IMR-90 (cell line): ENCODE data around the gene NTPCR. TPM values are rescaled to one million over a fixed set of nuclear protein-coding genes. Genes with fewer than 3 reads are reported as not detected.

Experiments
- ATAC-seq: fragments of 200-7000 bp; cut with Tn5 transposase; 2 replicates; pipeline ENCODE4 v1.9.1; 2020; ENCODE audit warnings: low read depth, mild to moderate bottlenecking, moderate library complexity
- BruUV-seq: library from RNA; stranded (reverse); fragments of 400-500 nt; replicated peaks from 2 replicates; lab custom pipeline; 2021; lab: Mats Ljungman, UMichigan
- CTCF ChIA-PET: fragments of 300-600 bp; formaldehyde crosslinking; extraction: SDS; loops from one replicate; lab custom pipeline; 2021; ENCODE audit warnings: antibody characterized with exemption; lab: Yijun Ruan, JAX
- POLR2A ChIA-PET: fragments of 300-600 bp; sonication (Branson Sonifier 250); formaldehyde crosslinking; loops from one replicate; lab custom pipeline; 2022; ENCODE audit warnings: antibody characterized with exemption; ENCODE audit not compliant: unreplicated experiment; lab: Charles Lee
- DNase-seq: peaks from one replicate; pipeline ENCODE4 v3.0.0; 2013
- H2AFZ ChIP-seq: replicated peaks from 2 replicates; pipeline ENCODE3; 2013; ENCODE audit warnings: low read length, mild to moderate bottlenecking; ENCODE audit not compliant: poor library complexity
- H2AK5ac ChIP-seq: 2 replicates; pipeline ENCODE4 v1.6.1; 2013; ENCODE audit warnings: low read depth, low read length, inconsistent platforms
- H2AK9ac ChIP-seq: replicated peaks from 2 replicates; pipeline ENCODE3; 2013; ENCODE audit warnings: mild to moderate bottlenecking, low read depth, low read length, moderate library complexity; ENCODE audit not compliant: poor library complexity
- H2BK120ac ChIP-seq: 2 replicates; pipeline ENCODE4 v1.6.1; 2013; ENCODE audit warnings: low read depth, low read length, inconsistent platforms
- H2BK15ac ChIP-seq: 3 replicates; pipeline ENCODE4 v1.6.1; 2013; ENCODE audit warnings: low read depth, low read length, inconsistent platforms
- H2BK20ac ChIP-seq: 2 replicates; pipeline ENCODE4 v1.6.1; 2013; ENCODE audit warnings: low read depth, mild to moderate bottlenecking, inconsistent platforms, low read length, moderate library complexity
- H2BK5ac ChIP-seq: 2 replicates; pipeline ENCODE4 v1.6.1; 2013; ENCODE audit warnings: mild to moderate bottlenecking, low read depth, low read length, inconsistent platforms; ENCODE audit not compliant: poor library complexity, severe bottlenecking
- H3K14ac ChIP-seq: replicated peaks from 2 replicates; pipeline ENCODE4 v1.6.1; 2013; ENCODE audit warnings: low read depth, low read length, inconsistent platforms
- H3K18ac ChIP-seq: 2 replicates; pipeline ENCODE4 v1.6.1; 2013; ENCODE audit warnings: low read depth, low read length, control low read depth
- H3K23ac ChIP-seq: 2 replicates; pipeline ENCODE4 v1.6.1; 2013; ENCODE audit warnings: low read depth, low read length, inconsistent platforms
- H3K27ac ChIP-seq: 2 replicates; pipeline ENCODE4 v1.5.1; 2013; ENCODE audit warnings: mild to moderate bottlenecking, control low read depth, low read length; ENCODE audit not compliant: insufficient read depth
- H3K27me3 ChIP-seq: 2 replicates; pipeline ENCODE4 v1.6.1; 2013; ENCODE audit warnings: low read length; ENCODE audit not compliant: control insufficient read depth, insufficient read depth
- H3K36me3 ChIP-seq: 2 replicates; pipeline ENCODE4 v1.6.1; 2013; ENCODE audit warnings: low read length, mixed read lengths; ENCODE audit not compliant: control insufficient read depth, insufficient read depth
- H3K4ac ChIP-seq: 2 replicates; pipeline ENCODE4 v1.6.1; 2013; ENCODE audit warnings: low read depth, low read length, inconsistent platforms
- H3K4me1 ChIP-seq: 2 replicates; pipeline ENCODE4 v1.6.1; 2013; ENCODE audit warnings: low read length, mixed read lengths; ENCODE audit not compliant: control insufficient read depth, insufficient read depth
- H3K4me2 ChIP-seq: 2 replicates; pipeline ENCODE4 v1.6.1; 2013; ENCODE audit warnings: low read depth, mild to moderate bottlenecking, control low read depth, low read length, moderate library complexity
- H3K4me3 ChIP-seq: 2 replicates; pipeline ENCODE4 v1.5.1; 2013; ENCODE audit warnings: low read depth, mild to moderate bottlenecking, control low read depth, low read length, moderate library complexity; ENCODE audit not compliant: insufficient read depth
- H3K56ac ChIP-seq: 2 replicates; pipeline ENCODE4 v1.6.1; 2013; ENCODE audit warnings: low read length, inconsistent platforms; ENCODE audit not compliant: insufficient read depth; ENCODE audit errors: extremely low read depth
- H3K79me1 ChIP-seq, 2 experiments: 2 replicates each; pipeline ENCODE4 v1.6.1; 2013; ENCODE audit warnings: low read length in 2 of 2, inconsistent platforms in 1 of 2, low read depth in 1 of 2
- H3K9ac ChIP-seq: 2 replicates; pipeline ENCODE4 v1.6.1; 2013; ENCODE audit warnings: low read depth, low read length, control low read depth
- H3K9me1 ChIP-seq: 2 replicates; pipeline ENCODE4 v1.6.1; 2013; ENCODE audit warnings: low read length, inconsistent platforms; ENCODE audit not compliant: insufficient read depth
- H3K9me3 ChIP-seq: 2 replicates; pipeline ENCODE4 v1.6.1; 2013; ENCODE audit warnings: low read length; ENCODE audit not compliant: control insufficient read depth, insufficient read depth
- H4K20me1 ChIP-seq: 2 replicates; pipeline ENCODE4 v1.6.1; 2013; ENCODE audit warnings: low read length, inconsistent platforms; ENCODE audit not compliant: insufficient read depth
- H4K5ac ChIP-seq: 2 replicates; pipeline ENCODE4 v1.6.1; 2013; ENCODE audit warnings: mild to moderate bottlenecking, low read depth, low read length, control low read depth
- H4K8ac ChIP-seq, 2 experiments: 2 replicates each; pipeline ENCODE4 v1.6.1; 2013; ENCODE audit warnings: low read depth in 2 of 2, low read length in 2 of 2, control low read depth in 1 of 2, inconsistent platforms in 1 of 2
- H4K91ac ChIP-seq: 2 replicates; pipeline ENCODE4 v1.6.1; 2013; ENCODE audit warnings: low read depth, low read length, inconsistent platforms; ENCODE audit not compliant: insufficient read depth
- BHLHE40 ChIP-seq: fragments of 150-350 bp; IDR thresholded peaks from 2 replicates; pipeline ENCODE4 v1.6.1; 2016; ENCODE audit warnings: mild to moderate bottlenecking, low read depth, low read length
- CEBPB ChIP-seq: IDR thresholded peaks from 2 replicates; pipeline ENCODE4 v1.6.1; 2012; ENCODE audit warnings: low read depth, low read length, improper control_type of control experiment
- CHD1 ChIP-seq: IDR thresholded peaks from 2 replicates; pipeline ENCODE4 v1.6.1; 2012; ENCODE audit warnings: low read depth, low read length, improper control_type of control experiment
- CTCF ChIP-seq: conservative IDR thresholded peaks from 2 replicates; pipeline ENCODE4 v1.5.1; 2012; ENCODE audit warnings: mild to moderate bottlenecking, low read depth, low read length, improper control_type of control experiment
- FOS ChIP-seq: fragments of 150-350 bp; IDR thresholded peaks from 2 replicates; pipeline ENCODE4 v1.6.1; 2016; ENCODE audit warnings: low read depth, low read length
- MAFK ChIP-seq: IDR thresholded peaks from 2 replicates; pipeline ENCODE4 v1.6.1; 2012; ENCODE audit warnings: low read depth, low read length, improper control_type of control experiment
- MAZ ChIP-seq: IDR thresholded peaks from 2 replicates; pipeline ENCODE4 v1.6.1; 2012; ENCODE audit warnings: low read depth, mild to moderate bottlenecking, low read length, improper control_type of control experiment, moderate library complexity, borderline replicate concordance
- MXI1 ChIP-seq: IDR thresholded peaks from 2 replicates; pipeline ENCODE4 v1.6.1; 2012; ENCODE audit warnings: low read depth, mild to moderate bottlenecking, low read length, moderate library complexity, borderline replicate concordance
- NFE2L2 ChIP-seq: fragments of 150-350 bp; IDR thresholded peaks from 2 replicates; pipeline ENCODE4 v1.6.1; 2016; ENCODE audit warnings: low read depth, mild to moderate bottlenecking, low read length
- POLR2A ChIP-seq: IDR thresholded peaks from 2 replicates; pipeline ENCODE4 v1.6.1; 2012; ENCODE audit warnings: mild to moderate bottlenecking, low read depth, low read length
- RAD21 ChIP-seq: IDR thresholded peaks from 2 replicates; pipeline ENCODE4 v1.6.1; 2012; ENCODE audit warnings: low read length, improper control_type of control experiment
- RCOR1 ChIP-seq: IDR thresholded peaks from 2 replicates; pipeline ENCODE4 v1.6.1; 2012; ENCODE audit warnings: mild to moderate bottlenecking, low read length, improper control_type of control experiment; ENCODE audit not compliant: insufficient replicate concordance
- RFX5 ChIP-seq: IDR thresholded peaks from 2 replicates; pipeline ENCODE4 v1.8.0; 2012; ENCODE audit warnings: low read depth, mild to moderate bottlenecking, low read length, moderate library complexity
- SMC3 ChIP-seq: fragments of 150-350 bp; IDR thresholded peaks from 2 replicates; pipeline ENCODE4 v1.6.1; 2016; ENCODE audit warnings: low read depth, mild to moderate bottlenecking, antibody characterized with exemption, low read length, moderate library complexity
- USF2 ChIP-seq: fragments of 150-350 bp; IDR thresholded peaks from 2 replicates; pipeline ENCODE4 v1.6.1; 2017; ENCODE audit warnings: mild to moderate bottlenecking, antibody characterized with exemption, low read length, low read depth
- WGBS, 2 experiments: methylation state at CpG; one replicate each; pipeline versions ENCODE4 v1.1.5 to v1.1.7; 2013; ENCODE audit warnings: missing lambda C conversion rate in 2 of 2; ENCODE audit not compliant: insufficient read length in 1 of 2; ENCODE audit errors: extremely low coverage in 2 of 2; 5-methylcytosine and 5-hydroxymethylcytosine counted together
- dilution Hi-C: fragments of 300-500 bp; cut with HindIII; formaldehyde crosslinking; loops from one replicate; pipeline ENCODE4 v1.14.3; 2018; ENCODE audit warnings: low sequenced_read_pairs; ENCODE audit not compliant: unreplicated experiment
- in situ Hi-C: fragments of 300-500 bp; cut with MboI; formaldehyde crosslinking; loops from 3 replicates; pipeline ENCODE4 v1.14.3; 2019; ENCODE audit warnings: low sequenced_read_pairs, inconsistent platforms, mixed read lengths
- intact Hi-C: fragments of 100-400 bp; cut with micrococcal nuclease; formaldehyde crosslinking; loops from 2 replicates; pipeline ENCODE4 v1.10.0; 2022
- polyA plus RNA-seq, 3 experiments: library from polyadenylated mRNA; depleted of rRNA; stranded (reverse); fragments of >200 nt; gene quantifications; 2 replicates each; pipeline ENCODE4 v1.2.3, GENCODE V29; 2012; ENCODE audit warnings: low replicate concordance in 1 of 3
- total RNA-seq: library from RNA; depleted of rRNA; stranded (reverse); fragments of >200 nt; gene quantifications from 2 replicates; pipeline ENCODE4 v1.2.3, GENCODE V29; 2012

NTPCR gene
- total and polyA plus RNA-seq, 2 of the 4 experiments (the other 2 are of a cell fraction): 13.3 to 16.5 TPM

GRCh38 chr1:233015965-233016364 lies 65.6 kb downstream of the NTPCR start:
- no TSS peak for BruUV-seq
- no peak for ATAC-seq

More at GRCh38 chr1:233015965-233016364, 65.6 kb downstream of the NTPCR start:
- dilution Hi-C loops: no loop called here
- ChIA-PET CTCF (no interaction called here), POLR2A (interaction anchor here (0.7 kb wide), 1 partner anchor 29 kb away, joined by 3 read pairs; no protein-coding TSS in a partner anchor)
- Histone ChIP-seq H3K79me1 (no peaks in the 10 kb centered on the region), H3K36me3 (peaks cover 8% of the 10 kb centered on the region; the same call in 1 of the 2 replicates), H3K4ac (peak overlapping the region; percentile 48), H3K4me2 (no peak overlapping the region), H3K23ac (peak overlapping the region; percentile 8; the same call in 1 of the 2 replicates), H3K9ac (no peak overlapping the region), H3K4me1 (peaks cover 14% of the 10 kb centered on the region), H3K18ac (no peak overlapping the region; the same call in 1 of the 2 replicates), H2AK9ac (no peak overlapping the region), H3K9me3 (no peaks in the 10 kb centered on the region), H2BK120ac (peak overlapping the region; percentile 27), H3K27me3 (no peaks in the 10 kb centered on the region), H2BK5ac (no peak overlapping the region), H2AFZ (no peak overlapping the region), H4K20me1 (no peaks in the 10 kb centered on the region), H2AK5ac (peak overlapping the region; percentile 64; the same call in 1 of the 2 replicates), H3K4me3 (no peak overlapping the region), H4K5ac (no peak overlapping the region), H3K56ac (no peak overlapping the region), H2BK20ac (peak overlapping the region; percentile 67; the same call in 1 of the 2 replicates), H4K8ac (peak overlapping the region in 1 of 2 experiments; percentile 43; a peak in 1 of 4 replicates), H3K14ac (no peak overlapping the region), H2BK15ac (no peak overlapping the region; the same call in 2 of the 3 replicates), H3K9me1 (peaks cover 12% of the 10 kb centered on the region; the same call in 1 of the 2 replicates), H3K27ac (peak overlapping the region; percentile 25; the same call in 1 of the 2 replicates), H4K91ac (peak overlapping the region; percentile 24; the same call in 1 of the 2 replicates)
- WGBS, 2 experiments: 71% methylated on average over 1 of the region's 2 CpGs; no CpG with 5 or more reads in 1 of the 2 experiments
- no peak for TF ChIP-seq NFE2L2
- no peak for TF ChIP-seq BHLHE40
- TF ChIP-seq MXI1: no peak
- TF ChIP-seq USF2: no peak
- TF ChIP-seq CEBPB: no peak
- TF ChIP-seq POLR2A: no peak
- no peak for TF ChIP-seq CHD1
- no peak for TF ChIP-seq SMC3
- no peak for TF ChIP-seq MAFK
- no peak for TF ChIP-seq RFX5
- no peak for TF ChIP-seq CTCF
- TF ChIP-seq MAZ: no peak
- TF ChIP-seq RCOR1: no peak
- TF ChIP-seq FOS: no peak
- no peak for TF ChIP-seq RAD21
- in situ Hi-C loops: no loop called here
- no peak for DNase-seq
- intact Hi-C loops: loop anchor here (5.0 kb wide), 1 partner anchor 96 kb away; no protein-coding TSS in a partner anchor
